Ishikawa (cell line): ENCODE data around the gene CHST9.

Experiments
- CEBPB ChIP-seq: IDR thresholded peaks from 2 replicates; pipeline ENCODE4 v1.6.1; 2012
- CREB1 ChIP-seq: IDR thresholded peaks from 2 replicates; pipeline ENCODE4 v1.6.1; 2012; ENCODE audit warnings: low read depth
- EGR1 ChIP-seq: IDR thresholded peaks from 2 replicates; pipeline ENCODE4 v1.6.1; 2012
- EP300 ChIP-seq: IDR thresholded peaks from 2 replicates; pipeline ENCODE4 v1.6.1; 2012; ENCODE audit warnings: borderline replicate concordance
- FOXM1 ChIP-seq: IDR thresholded peaks from 2 replicates; pipeline ENCODE4 v1.6.1; 2012; ENCODE audit warnings: low read depth, borderline replicate concordance
- MAX ChIP-seq: IDR thresholded peaks from 2 replicates; pipeline ENCODE4 v1.6.1; 2012
- NFIC ChIP-seq: IDR thresholded peaks from 2 replicates; pipeline ENCODE4 v1.6.1; 2012
- RAD21 ChIP-seq: IDR thresholded peaks from 2 replicates; pipeline ENCODE4 v1.6.1; 2012; ENCODE audit warnings: low read depth
- REST ChIP-seq: IDR thresholded peaks from 2 replicates; pipeline ENCODE4 v1.6.1; 2012; ENCODE audit warnings: low read depth, mild to moderate bottlenecking
- TAF1 ChIP-seq: IDR thresholded peaks from 2 replicates; pipeline ENCODE4 v1.6.1; 2012; ENCODE audit warnings: low read depth, mild to moderate bottlenecking
- TCF12 ChIP-seq: IDR thresholded peaks from 2 replicates; pipeline ENCODE4 v1.6.1; 2012; ENCODE audit warnings: low read depth
- TEAD4 ChIP-seq: IDR thresholded peaks from 2 replicates; pipeline ENCODE4 v1.6.1; 2012
- USF1 ChIP-seq: IDR thresholded peaks from 2 replicates; pipeline ENCODE4 v1.6.1; 2012
- YY1 ChIP-seq: IDR thresholded peaks from 2 replicates; pipeline ENCODE4 v1.6.1; 2012; ENCODE audit warnings: low read depth
- ZBTB7A ChIP-seq: IDR thresholded peaks from 2 replicates; pipeline ENCODE4 v1.6.1; 2012; ENCODE audit warnings: low read depth

CHST9 gene

GRCh38 chr18:27081701-27082100 is 103.4 kb downstream of the CHST9 start:
- TF ChIP-seq CEBPB (no peak), TAF1 (no peak), MAX (no peak), TEAD4 (no peak), EP300 (no peak), USF1 (no peak), TCF12 (no peak), FOXM1 (no peak), NFIC (no peak), CREB1 (no peak), RAD21 (no peak), REST (no peak)

- TF ChIP-seq TAF1 (no peak), EP300 (no peak), EGR1 (no peak), TCF12 (no peak), MAX (no peak), REST (no peak)
These were observed 109.3 kb downstream of the CHST9 start for GRCh38 chr18:27075828-27076227.

- TF ChIP-seq TAF1 (no peak), YY1 (no peak), EP300 (no peak), CEBPB (no peak), MAX (no peak), USF1 (no peak)
These were observed 111.7 kb downstream of the CHST9 start for GRCh38 chr18:27073404-27073830.

GRCh38 chr18:27064673-27065072 is 120.4 kb downstream of the CHST9 start:
- TF ChIP-seq TEAD4 (no peak), EGR1 (no peak), TCF12 (no peak), CREB1 (no peak), REST (no peak), USF1 (no peak), RAD21 (no peak), MAX (no peak), ZBTB7A (no peak), NFIC (no peak), FOXM1 (no peak), EP300 (no peak), CEBPB (no peak), TAF1 (no peak), YY1 (no peak)
